ENCODE results near the gene ZBP1. TPM values are rescaled to one million over a fixed set of nuclear protein-coding genes. Genes with fewer than 3 reads are reported as not detected.

ZBP1 gene
- not detected for polyA plus RNA-seq (2013, experiment 1 of 2)
- not detected for polyA plus RNA-seq (2013, experiment 2 of 2)

GRCh38 chr20:57620274-57620990, at the start of gene ZBP1:
TSS of gene ZBP1 (minus strand) at chr20:57620426. CDS start at chr20:57620295, 131 bp downstream.
- Histone ChIP-seq H2BK120ac (ENCODE audit: low read depth, low read length) (no peak within 1 kb of the TSS), H3K23ac (ENCODE audit: low read length) (no peak within 1 kb of the TSS), H3K4ac (ENCODE audit: low read depth, low read length) (no peak within 1 kb of the TSS), H3K4me1 (ENCODE audit: control insufficient read depth, low read depth, low read length) (no peaks in the 10 kb centered on the region), H2BK15ac (replicated peaks; ENCODE audit: low read depth) (no peak within 1 kb of the TSS), H3K36me3 (ENCODE audit: control insufficient read depth, insufficient read depth, low read length) (no peaks in the 10 kb centered on the region), H3K4me2 (ENCODE audit: low read length) (no peak within 1 kb of the TSS), H2BK5ac (ENCODE audit: low read length) (no peak within 1 kb of the TSS), H3K27ac (ENCODE audit: low read depth, low read length) (no peak within 1 kb of the TSS), H3K9ac (ENCODE audit: low read length) (no peak within 1 kb of the TSS), H3K27me3 (ENCODE audit: insufficient read depth, low read length, poor library complexity) (no peaks in the 10 kb centered on the region), H4K8ac (ENCODE audit: low read depth, low read length) (no peak within 1 kb of the TSS), H3K79me2 (ENCODE audit: control insufficient read depth, insufficient read depth, low read length) (no peaks in the 10 kb centered on the region), H3K56ac (ENCODE audit: low read length) (no peak within 1 kb of the TSS), H3K79me1 (ENCODE audit: low read length) (no peaks in the 10 kb centered on the region), H2AK5ac (ENCODE audit: low read length) (no peak within 1 kb of the TSS), H4K5ac (ENCODE audit: low read length) (no peak within 1 kb of the TSS), H3K18ac (ENCODE audit: low read length) (no peak within 1 kb of the TSS), H3K4me3 (ENCODE audit: low read length) (no peak within 1 kb of the TSS)
- DNase-seq = no peak
- no CpG with 5 or more reads among the region's 18 CpGs for WGBS (ENCODE audit: extremely low coverage, insufficient coverage, low lambda C conversion rate)

- H3K23ac ChIP-seq (ENCODE audit: low read length) = no peak overlapping the region
- DNase-seq = no peak
- H3K18ac ChIP-seq (ENCODE audit: low read length) = no peak overlapping the region
- H3K4me1 ChIP-seq (ENCODE audit: control insufficient read depth, low read depth, low read length) = no peaks in the 10 kb centered on the region
- H2BK5ac ChIP-seq (ENCODE audit: low read length) = no peak overlapping the region
- H3K9ac ChIP-seq (ENCODE audit: low read length) = no peak overlapping the region
- peaks cover 30% of the 10 kb centered on the region for H3K79me1 ChIP-seq (ENCODE audit: low read length)
- H2BK120ac ChIP-seq (ENCODE audit: low read depth, low read length) = no peak overlapping the region
- no peak overlapping the region for H3K4me2 ChIP-seq (ENCODE audit: low read length)
- no peak overlapping the region for H2BK15ac ChIP-seq (replicated peaks; ENCODE audit: low read depth)
- peaks cover 97% of the 10 kb centered on the region for H3K79me2 ChIP-seq (ENCODE audit: control insufficient read depth, insufficient read depth, low read length)
- no peak overlapping the region for H4K8ac ChIP-seq (ENCODE audit: low read depth, low read length)
- no peaks in the 10 kb centered on the region for H3K27me3 ChIP-seq (ENCODE audit: insufficient read depth, low read length, poor library complexity)
- no peak overlapping the region for H3K56ac ChIP-seq (ENCODE audit: low read length)
- no CpG with 5 or more reads among the region's 8 CpGs for WGBS (ENCODE audit: extremely low coverage, insufficient coverage, low lambda C conversion rate)
- H3K27ac ChIP-seq (ENCODE audit: low read depth, low read length) = no peak overlapping the region
- H3K4me3 ChIP-seq (ENCODE audit: low read length) = no peak overlapping the region
- no peak overlapping the region for H2AK5ac ChIP-seq (ENCODE audit: low read length)
- no peaks in the 10 kb centered on the region for H3K36me3 ChIP-seq (ENCODE audit: control insufficient read depth, insufficient read depth, low read length)
- no peak overlapping the region for H3K4ac ChIP-seq (ENCODE audit: low read depth, low read length)
- H4K5ac ChIP-seq (ENCODE audit: low read length) = no peak overlapping the region
These were observed 49.4 kb upstream of the ZBP1 start for GRCh38 chr20:57669632-57670031.

- no peak overlapping the region for H3K18ac ChIP-seq (ENCODE audit: low read length)
- peaks cover 28% of the 10 kb centered on the region for H3K79me1 ChIP-seq (ENCODE audit: low read length)
- no peak overlapping the region for H3K56ac ChIP-seq (ENCODE audit: low read length)
- no peak overlapping the region for H2AK5ac ChIP-seq (ENCODE audit: low read length)
- no peaks in the 10 kb centered on the region for H3K27me3 ChIP-seq (ENCODE audit: insufficient read depth, low read length, poor library complexity)
- no peak for DNase-seq
- H3K4me3 ChIP-seq (ENCODE audit: low read length) = no peak overlapping the region
- no peaks in the 10 kb centered on the region for H3K4me1 ChIP-seq (ENCODE audit: control insufficient read depth, low read depth, low read length)
- H2BK120ac ChIP-seq (ENCODE audit: low read depth, low read length) = no peak overlapping the region
- peaks cover 97% of the 10 kb centered on the region for H3K79me2 ChIP-seq (ENCODE audit: control insufficient read depth, insufficient read depth, low read length)
- H3K4ac ChIP-seq (ENCODE audit: low read depth, low read length) = no peak overlapping the region
- no peak overlapping the region for H4K8ac ChIP-seq (ENCODE audit: low read depth, low read length)
- H3K9ac ChIP-seq (ENCODE audit: low read length) = no peak overlapping the region
- no peak overlapping the region for H2BK5ac ChIP-seq (ENCODE audit: low read length)
- no peak overlapping the region for H2BK15ac ChIP-seq (replicated peaks; ENCODE audit: low read depth)
- no peak overlapping the region for H3K23ac ChIP-seq (ENCODE audit: low read length)
- no peak overlapping the region for H4K5ac ChIP-seq (ENCODE audit: low read length)
- no CpG with 5 or more reads among the region's 18 CpGs for WGBS (ENCODE audit: extremely low coverage, insufficient coverage, low lambda C conversion rate)
- H3K36me3 ChIP-seq (ENCODE audit: control insufficient read depth, insufficient read depth, low read length) = no peaks in the 10 kb centered on the region
- H3K27ac ChIP-seq (ENCODE audit: low read depth, low read length) = no peak overlapping the region
- no peak overlapping the region for H3K4me2 ChIP-seq (ENCODE audit: low read length)
These were observed 47.9 kb upstream of the ZBP1 start for GRCh38 chr20:57667924-57668782.

GRCh38 chr20:57667388-57667787, 47.2 kb upstream of the ZBP1 start:
- Histone ChIP-seq H3K79me2 (ENCODE audit: control insufficient read depth, insufficient read depth, low read length) (peaks cover 96% of the 10 kb centered on the region), H3K4me2 (ENCODE audit: low read length) (no peak overlapping the region), H2AK5ac (ENCODE audit: low read length) (no peak overlapping the region), H4K5ac (ENCODE audit: low read length) (no peak overlapping the region), H3K79me1 (ENCODE audit: low read length) (peaks cover 26% of the 10 kb centered on the region), H3K4ac (ENCODE audit: low read depth, low read length) (no peak overlapping the region), H3K4me3 (ENCODE audit: low read length) (no peak overlapping the region), H3K27ac (ENCODE audit: low read depth, low read length) (no peak overlapping the region), H3K23ac (ENCODE audit: low read length) (no peak overlapping the region), H3K27me3 (ENCODE audit: insufficient read depth, low read length, poor library complexity) (no peaks in the 10 kb centered on the region), H4K8ac (ENCODE audit: low read depth, low read length) (no peak overlapping the region), H3K56ac (ENCODE audit: low read length) (no peak overlapping the region), H3K18ac (ENCODE audit: low read length) (no peak overlapping the region), H3K9ac (ENCODE audit: low read length) (no peak overlapping the region), H2BK5ac (ENCODE audit: low read length) (no peak overlapping the region), H3K36me3 (ENCODE audit: control insufficient read depth, insufficient read depth, low read length) (no peaks in the 10 kb centered on the region), H2BK15ac (replicated peaks; ENCODE audit: low read depth) (no peak overlapping the region), H2BK120ac (ENCODE audit: low read depth, low read length) (no peak overlapping the region), H3K4me1 (ENCODE audit: control insufficient read depth, low read depth, low read length) (no peaks in the 10 kb centered on the region)
- no CpG with 5 or more reads among the region's 16 CpGs for WGBS (ENCODE audit: extremely low coverage, insufficient coverage, low lambda C conversion rate)
- DNase-seq = no peak

- H3K27ac ChIP-seq (ENCODE audit: low read depth, low read length) = no peak overlapping the region
- no peak overlapping the region for H3K4me2 ChIP-seq (ENCODE audit: low read length)
- no peak overlapping the region for H2BK15ac ChIP-seq (replicated peaks; ENCODE audit: low read depth)
- no peak overlapping the region for H3K9ac ChIP-seq (ENCODE audit: low read length)
- H3K56ac ChIP-seq (ENCODE audit: low read length) = no peak overlapping the region
- no peaks in the 10 kb centered on the region for H3K4me1 ChIP-seq (ENCODE audit: control insufficient read depth, low read depth, low read length)
- no peak for DNase-seq
- peaks cover 97% of the 10 kb centered on the region for H3K79me2 ChIP-seq (ENCODE audit: control insufficient read depth, insufficient read depth, low read length)
- no peak overlapping the region for H3K18ac ChIP-seq (ENCODE audit: low read length)
- H3K27me3 ChIP-seq (ENCODE audit: insufficient read depth, low read length, poor library complexity) = no peaks in the 10 kb centered on the region
- H3K79me1 ChIP-seq (ENCODE audit: low read length) = peaks cover 31% of the 10 kb centered on the region
- H2BK120ac ChIP-seq (ENCODE audit: low read depth, low read length) = no peak overlapping the region
- no peak overlapping the region for H4K5ac ChIP-seq (ENCODE audit: low read length)
- no peak overlapping the region for H2BK5ac ChIP-seq (ENCODE audit: low read length)
- H3K36me3 ChIP-seq (ENCODE audit: control insufficient read depth, insufficient read depth, low read length) = no peaks in the 10 kb centered on the region
- H2AK5ac ChIP-seq (ENCODE audit: low read length) = no peak overlapping the region
- no peak overlapping the region for H4K8ac ChIP-seq (ENCODE audit: low read depth, low read length)
- no peak overlapping the region for H3K4me3 ChIP-seq (ENCODE audit: low read length)
- no peak overlapping the region for H3K23ac ChIP-seq (ENCODE audit: low read length)
- no peak overlapping the region for H3K4ac ChIP-seq (ENCODE audit: low read depth, low read length)
- WGBS (ENCODE audit: extremely low coverage, insufficient coverage, low lambda C conversion rate) = no CpG with 5 or more reads among the region's 13 CpGs
These were observed 46.6 kb upstream of the ZBP1 start for GRCh38 chr20:57666834-57667157.
